NCI-H510A (cell line): Measurements from ENCODE around the gene MUC3A.

ENCODE experiments used
- DNase-seq: peaks from one replicate; lab custom pipeline; 2025; lab: John Stamatoyannopoulos, UW

Gene MUC3A

DNA sequence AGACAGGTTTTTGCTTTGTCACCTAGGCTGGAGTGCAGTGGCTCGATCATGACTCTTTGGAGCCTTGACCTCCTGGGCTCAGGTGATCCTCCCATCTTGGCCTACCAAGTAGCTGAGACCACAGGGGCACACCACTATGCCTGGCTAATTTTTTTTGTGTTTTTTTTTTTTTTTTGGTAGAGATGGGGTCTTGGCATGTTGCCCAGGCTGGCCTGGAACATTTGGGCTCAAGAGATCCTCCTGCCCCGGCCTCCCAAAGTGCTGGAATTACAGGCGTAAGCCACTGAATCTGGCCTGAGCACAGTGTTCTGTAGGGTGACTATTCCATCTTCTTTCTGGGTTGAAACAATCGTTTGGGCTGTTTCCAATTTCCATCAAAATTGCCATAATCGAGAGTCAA, 1.5 kb upstream of the MUC3A start:
- no peak for DNase-seq

DNA sequence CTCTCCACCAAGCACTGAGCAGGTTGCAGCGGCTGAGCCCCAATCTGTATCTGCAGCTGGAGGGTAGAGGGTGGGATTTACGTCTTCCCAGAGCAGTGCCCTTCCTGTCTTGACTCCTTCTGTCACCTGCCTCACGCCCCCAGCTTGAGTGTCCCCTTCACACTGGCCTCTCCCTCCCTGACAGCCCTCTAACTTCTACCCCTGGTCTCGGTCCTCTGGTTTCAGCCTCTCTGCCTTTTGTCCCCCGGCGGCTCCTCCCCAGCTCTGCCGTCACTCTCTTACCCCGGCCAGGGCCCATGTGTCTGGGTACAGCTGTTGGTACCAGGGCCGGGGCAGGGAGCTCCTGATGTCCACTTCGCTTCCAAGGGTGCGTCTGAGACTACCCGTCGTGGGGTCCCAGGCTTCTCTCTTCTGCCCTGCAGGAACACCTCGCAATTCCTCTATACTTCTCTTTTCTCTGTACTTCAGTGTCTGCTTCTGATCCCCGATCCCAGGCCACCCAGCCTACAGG, 654 bp downstream of the MUC3A start:
- DNase-seq = no peak

DNA sequence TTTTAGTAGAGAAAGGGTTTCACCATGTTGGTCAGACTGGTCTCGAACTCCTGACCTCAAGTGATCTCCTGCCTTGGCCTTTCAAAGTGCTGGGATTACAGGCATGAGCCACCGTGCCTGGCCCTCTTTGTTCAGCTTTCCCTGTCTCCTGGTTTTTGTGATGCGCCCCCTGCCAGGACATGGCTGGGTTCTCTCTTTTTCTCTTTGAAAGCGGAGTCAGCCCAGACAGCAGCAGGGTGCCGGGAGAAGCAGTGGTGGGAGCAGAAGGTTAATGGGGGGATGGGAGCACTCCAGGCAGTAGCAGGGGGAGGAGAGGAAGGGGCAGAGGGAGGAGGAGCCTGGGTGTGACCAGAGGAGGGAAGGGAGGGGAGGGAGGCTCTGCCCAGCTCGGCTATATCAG, 1.8 kb downstream of the MUC3A start:
- DNase-seq = no peak

DNA sequence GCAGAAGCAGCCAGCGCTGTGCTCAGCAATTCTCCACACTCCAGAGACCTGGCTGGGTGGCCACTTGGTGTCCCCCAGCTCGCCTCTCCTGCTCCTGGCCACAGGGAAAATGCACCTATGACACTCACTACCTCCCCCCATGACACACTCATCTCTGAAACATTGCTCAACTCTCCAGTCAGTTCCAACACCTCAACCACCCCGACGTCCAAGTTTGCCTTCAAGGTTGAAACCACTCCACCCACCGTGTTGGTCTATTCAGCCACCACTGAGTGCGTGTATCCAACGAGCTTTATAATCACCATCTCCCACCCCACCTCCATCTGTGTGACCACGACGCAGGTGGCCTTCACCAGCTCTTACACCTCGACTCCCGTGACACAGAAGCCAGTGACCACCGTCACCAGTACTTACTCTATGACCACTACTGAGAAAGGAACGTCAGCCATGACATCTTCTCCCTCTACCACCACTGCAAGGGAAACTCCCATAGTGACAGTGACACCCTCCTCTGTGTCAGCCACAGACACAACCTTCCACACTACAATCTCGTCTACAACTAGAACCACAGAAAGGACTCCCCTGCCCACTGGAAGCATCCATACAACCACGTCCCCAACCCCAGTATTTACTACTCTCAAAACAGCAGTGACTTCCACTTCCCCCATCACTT, 2.7 kb downstream of the MUC3A start:
- DNase-seq = no peak

DNA sequence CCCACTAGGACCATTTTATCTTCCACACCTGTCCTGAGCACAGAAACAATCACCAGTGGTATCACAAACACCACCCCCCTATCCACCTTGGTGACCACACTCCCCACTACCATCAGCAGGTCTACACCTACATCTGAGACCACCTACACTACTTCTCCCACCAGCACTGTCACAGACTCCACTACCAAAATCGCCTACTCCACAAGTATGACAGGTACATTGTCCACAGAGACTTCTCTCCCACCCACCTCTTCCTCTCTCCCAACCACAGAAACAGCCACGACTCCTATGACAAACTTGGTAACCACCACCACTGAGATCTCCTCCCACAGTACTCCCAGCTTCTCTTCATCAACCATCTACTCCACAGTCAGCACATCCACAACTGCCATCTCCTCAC, 3.3 kb downstream of the MUC3A start:
- no peak for DNase-seq

DNA sequence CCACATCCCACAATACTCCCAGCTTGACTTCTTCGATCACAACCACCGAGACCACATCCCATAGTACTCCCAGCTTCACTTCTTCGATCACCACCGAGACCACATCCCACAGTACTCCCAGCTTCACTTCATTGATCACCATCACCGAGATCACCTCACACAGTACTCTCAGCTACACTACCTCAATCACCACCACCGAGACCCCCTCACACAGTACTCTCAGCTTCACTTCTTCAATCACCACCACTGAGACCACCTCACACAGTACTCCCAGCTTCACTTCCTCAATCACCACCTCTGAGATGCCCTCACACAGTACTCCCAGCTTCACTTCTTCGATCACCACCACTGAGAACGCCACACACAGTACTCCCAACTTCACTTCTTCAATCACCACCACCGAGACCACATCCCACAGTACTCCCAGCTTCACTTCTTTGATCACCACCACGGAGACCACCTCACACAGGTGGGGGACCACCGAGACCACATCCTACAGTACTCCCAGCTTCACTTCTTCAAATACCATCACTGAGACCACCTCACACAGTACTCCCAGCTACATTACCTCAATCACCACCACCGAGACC, 8.6 kb downstream of the MUC3A start:
- no peak for DNase-seq

DNA sequence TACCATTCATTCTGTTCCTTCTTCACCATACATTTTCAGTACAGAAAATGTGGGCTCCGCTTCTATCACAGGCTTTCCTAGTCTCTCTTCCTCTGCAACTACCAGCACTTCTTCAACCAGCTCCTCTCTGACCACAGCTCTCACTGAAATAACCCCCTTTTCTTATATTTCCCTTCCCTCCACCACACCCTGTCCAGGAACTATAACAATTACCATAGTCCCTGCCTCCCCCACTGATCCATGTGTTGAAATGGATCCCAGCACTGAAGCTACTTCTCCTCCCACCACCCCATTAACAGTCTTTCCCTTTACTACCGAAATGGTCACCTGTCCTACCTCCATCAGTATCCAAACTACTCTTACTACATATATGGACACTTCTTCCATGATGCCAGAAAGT, 10.6 kb downstream of the MUC3A start:
- no peak for DNase-seq

DNA sequence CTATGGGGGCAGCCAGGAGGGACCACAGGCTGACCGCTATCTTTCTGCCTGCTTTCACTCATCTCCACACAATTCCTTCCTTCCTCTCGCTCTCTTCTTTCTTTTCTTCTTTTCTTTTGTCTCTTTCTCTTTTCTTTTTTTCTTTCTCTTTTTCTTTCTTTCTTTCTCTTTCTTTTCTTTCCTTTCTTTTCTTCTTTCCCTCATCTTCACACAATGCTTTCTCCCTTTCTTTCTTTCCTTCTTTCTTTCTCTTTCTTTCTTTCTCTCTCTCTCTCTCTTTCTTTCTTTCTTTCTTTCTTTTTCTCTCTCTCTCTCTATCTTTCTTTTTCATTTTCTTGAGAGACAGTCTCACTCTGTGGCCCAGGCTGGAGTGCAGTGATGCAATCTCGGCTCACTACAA, 13.2 kb downstream of the MUC3A start:
- no peak for DNase-seq

DNA sequence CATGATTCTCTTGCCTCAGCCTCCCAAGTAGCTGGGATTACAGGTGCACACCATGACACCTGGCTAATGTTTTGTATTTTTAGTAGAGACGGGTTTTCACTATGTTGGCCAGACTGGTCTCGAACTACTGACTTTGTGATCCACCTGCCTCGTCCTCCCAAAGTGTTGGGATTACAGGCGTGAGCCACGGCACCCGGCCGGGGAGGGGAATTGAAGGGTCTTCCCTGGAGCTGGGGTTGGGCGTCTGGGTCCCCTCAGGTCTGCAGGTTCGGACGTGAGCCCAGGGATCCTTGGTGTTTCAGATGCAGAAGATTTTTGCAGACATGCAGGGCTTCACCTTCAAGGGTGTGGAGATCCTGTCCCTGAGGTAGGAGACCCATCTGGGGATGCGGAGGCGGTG, 14.1 kb downstream of the MUC3A start:
- no peak for DNase-seq

DNA sequence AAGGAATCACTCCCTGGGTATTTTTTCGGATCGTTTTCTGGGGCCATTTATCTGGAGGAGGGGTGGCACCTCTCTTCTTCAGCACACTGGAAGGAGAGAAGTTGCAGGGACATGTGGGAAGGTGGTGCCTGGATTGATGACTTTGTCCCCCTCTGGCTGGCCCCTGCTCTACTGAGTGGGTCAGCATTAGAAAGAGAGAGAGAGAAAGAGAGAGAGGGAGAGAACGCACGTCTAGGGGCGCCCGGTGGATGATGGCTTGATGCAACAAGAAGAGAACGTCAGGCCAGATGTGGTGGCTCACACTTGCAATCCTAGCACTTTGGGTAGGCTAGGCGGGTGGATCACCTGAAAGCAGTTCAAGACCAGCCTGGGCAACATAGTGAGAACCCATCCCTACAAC, 14.5 kb downstream of the MUC3A start:
- no peak for DNase-seq

DNA sequence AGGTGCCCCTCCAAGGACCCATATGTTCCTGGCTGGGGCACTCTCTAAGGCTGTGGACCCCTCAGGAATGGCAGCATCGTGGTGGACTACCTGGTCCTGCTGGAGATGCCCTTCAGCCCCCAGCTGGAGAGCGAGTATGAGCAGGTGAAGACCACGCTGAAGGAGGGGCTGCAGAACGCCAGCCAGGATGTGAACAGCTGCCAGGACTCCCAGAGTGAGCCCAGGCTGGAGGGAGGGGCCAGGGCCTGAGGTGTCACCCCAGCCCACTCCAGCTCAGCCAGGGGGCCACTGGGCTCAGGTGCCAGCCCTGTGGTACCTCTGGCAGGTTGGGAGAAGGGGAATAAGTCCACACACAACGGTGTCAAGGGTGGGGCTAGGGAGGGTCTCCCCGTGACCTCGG, 15.3 kb downstream of the MUC3A start:
- no peak for DNase-seq

DNA sequence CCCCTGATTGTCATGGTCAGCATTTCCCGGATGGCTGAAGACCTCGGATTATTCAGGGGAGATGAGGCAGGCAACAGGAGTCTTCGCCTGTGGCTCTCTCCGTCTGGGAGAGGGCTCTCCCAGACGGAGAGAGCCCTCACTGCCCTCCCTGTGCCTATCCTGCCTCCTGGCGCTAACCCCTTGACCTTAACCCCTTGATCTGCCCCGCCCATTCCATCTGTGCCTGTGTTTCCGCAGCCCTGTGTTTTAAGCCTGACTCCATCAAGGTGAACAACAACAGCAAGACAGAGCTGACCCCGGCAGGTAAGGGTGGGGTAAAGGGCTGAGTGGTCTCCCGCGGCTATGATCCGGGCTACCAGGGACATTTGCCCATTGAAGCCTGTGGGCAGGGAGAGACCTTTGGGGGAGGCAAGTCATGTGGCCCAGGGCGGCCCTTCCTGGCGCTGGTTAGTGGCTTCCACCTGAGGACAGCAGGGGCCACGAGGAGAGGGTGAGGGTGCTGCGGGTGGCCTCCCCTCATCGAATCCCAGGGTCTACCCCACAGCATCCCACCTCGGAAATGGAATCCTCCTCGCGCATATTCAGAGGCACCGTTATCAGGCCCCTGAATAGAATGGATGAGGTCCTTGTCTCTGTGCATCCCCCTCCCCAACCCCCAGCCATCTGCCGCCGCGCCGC, 15.8 kb downstream of the MUC3A start:
- no peak for DNase-seq

DNA sequence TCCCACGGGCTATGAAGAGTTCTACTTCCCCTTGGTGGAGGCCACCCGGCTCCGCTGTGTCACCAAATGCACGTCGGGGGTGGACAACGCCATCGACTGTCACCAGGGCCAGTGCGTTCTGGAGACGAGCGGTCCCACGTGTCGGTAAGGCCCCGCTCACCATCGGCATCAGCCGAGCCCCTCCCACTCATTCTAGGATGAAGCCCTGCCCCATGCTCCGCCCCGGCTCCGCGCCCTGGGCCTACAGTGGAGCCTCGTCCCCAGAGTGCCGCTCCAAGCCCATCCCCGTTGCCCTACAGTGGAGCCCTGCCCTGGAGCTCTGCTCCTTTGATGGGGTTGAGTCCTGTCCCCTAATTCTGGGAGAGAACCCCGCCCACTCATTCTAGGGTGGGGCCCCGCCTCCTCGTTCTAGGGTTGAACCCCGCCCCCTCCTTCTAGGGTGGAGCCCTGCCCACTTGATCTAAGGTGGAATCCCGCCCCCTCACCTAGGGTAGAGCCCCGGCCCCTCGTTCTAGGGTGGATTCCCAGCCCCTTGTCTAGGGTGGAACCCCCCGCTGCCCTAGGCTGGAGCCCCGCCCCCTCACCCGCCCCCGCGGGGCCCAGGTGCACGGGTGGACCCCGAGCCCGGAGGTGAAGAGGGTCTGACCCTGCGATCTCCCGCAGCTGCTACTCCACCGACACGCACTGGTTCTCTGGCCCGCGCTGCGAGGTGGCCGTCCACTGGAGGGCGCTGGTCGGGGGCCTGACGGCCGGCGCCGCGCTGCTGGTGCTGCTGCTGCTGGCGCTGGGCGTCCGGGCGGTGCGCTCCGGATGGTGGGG, 16.6 kb downstream of the MUC3A start:
- no peak for DNase-seq

DNA sequence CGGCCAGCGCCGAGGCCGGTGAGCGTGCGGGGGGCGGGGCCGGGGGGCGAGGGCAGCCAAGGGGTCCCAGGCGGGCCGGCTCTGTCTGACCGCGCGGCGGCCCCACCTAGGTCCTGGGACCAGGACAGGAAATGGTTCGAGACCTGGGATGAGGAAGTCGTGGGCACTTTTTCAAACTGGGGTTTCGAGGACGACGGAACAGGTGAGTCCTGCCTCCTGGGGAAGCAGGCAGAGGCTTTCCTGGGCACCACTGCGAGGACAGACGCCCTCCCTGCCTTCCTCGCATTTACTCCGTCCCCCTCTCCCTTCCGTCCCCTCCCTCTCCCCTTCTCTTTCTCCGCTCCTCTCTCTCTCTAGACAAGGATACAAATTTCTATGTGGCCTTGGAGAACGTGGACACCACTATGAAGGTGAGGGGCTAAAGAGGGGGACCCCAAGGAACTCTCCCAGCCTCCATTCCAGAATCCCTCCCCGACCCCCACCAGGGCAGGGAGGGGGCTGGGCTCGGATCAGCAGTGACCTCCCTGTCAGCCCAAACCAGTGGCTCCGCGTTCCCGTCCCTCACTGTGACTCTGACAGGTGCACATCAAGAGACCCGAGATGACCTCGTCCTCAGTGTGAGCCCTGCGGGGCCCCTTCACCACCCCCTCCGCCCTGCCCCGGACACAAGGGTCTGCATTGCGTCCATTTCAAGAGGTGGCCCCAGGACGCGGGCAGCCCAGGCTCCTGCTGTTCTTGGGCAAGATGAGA, 17.4 kb downstream of the MUC3A start:
- DNase-seq = no peak

DNA sequence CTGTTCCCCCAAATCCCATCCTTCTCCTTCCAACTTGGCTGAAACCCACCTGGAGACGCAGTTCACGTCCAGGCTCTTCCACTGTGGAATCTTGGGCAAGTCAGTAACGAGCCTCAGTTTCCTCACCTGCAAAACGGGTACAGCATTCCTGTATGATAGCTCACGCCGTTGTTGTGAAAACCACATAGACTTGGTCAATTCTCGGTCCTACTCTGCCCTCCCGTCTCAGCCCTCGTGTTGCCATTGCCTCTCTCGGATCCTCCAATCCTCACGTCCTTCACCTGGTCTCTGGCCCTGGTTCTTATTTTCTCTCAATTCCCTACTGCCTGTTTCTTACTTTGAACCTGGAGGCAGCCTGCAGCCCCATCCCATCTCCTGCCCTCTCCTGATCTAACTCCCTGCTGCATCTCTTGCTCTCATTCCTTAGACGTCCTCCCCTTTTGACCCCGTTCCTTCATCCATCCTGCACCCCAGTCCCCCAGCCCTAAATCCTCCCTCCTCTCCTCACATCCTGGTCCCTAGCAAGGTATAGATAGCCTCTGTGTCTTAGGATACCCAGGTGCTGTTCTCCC, 18.0 kb downstream of the MUC3A start:
- DNase-seq = no peak

DNA sequence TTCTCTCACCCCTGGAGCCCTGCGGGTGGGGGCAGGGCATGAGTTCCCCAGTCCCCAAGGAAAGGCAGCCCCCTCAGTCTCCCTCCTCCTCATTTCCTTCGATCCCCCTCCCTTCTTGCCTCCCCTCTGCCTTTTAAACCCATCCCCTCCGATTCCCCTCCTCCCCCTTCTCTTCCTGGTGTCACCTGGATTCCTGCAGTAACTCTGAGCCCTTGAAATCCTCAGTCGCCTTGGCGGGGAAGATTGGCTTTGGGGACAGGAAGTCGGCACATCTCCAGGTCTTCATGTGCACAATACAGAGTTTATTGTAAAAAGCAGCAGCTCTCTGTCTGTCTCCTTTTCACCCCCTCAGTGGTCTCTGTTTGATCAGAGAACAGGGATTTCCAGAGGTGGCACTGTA, 18.7 kb downstream of the MUC3A start:
- no peak for DNase-seq

DNA sequence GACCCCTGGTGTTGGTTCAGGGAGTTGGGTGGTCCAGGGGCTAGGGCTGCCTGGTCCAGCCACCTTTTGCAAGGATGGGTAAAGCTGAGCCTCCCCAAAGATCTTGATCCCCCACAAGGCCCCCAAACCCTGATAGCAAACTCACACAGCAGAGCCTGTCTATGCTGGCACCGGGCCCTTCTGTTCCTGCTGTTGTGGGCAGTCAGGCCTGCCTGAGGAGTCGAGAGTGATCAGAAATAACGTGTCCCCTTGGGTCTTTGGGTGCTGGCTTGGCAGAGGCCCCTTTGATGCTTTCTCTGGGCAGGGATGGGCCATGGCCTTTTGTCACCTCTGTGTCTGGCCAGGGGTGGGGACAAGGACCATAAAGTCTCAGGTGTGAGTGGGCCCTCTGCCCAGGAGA, 19.3 kb downstream of the MUC3A start:
- DNase-seq = no peak

DNA sequence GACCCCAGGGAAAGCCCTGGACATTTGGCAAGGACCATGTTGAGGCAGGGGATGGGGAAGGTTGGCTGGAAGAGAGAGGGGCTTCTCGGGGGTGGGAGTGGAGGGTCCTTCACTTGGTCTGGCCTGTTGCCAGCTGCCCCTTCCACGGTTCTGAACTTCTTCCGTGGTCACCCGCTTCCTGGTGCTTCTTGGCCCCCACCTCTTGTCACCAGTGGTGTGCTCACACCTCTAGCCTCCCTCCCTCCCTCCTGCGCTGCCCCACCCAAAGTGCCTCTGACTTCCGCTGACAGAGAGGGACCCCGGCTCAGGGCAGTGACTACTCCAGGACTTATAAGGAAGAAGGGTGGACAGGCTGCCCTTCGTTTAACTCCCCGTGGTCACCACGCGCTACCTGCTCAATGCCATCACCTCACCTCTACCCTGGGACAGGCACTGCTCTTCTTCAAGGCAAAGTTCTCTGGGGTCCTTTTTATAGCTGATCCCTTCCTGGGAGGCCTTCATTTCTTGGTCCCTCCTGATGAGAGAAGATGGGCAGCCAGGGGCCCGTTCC, 19.8 kb downstream of the MUC3A start, which contains the start of gene MUC12:
MUC12 (plus strand) TSS at position 500 of the 550 bp plus-strand sequence. CDS start 58 bp downstream, outside the sequence.
- DNase-seq = no peak

DNA sequence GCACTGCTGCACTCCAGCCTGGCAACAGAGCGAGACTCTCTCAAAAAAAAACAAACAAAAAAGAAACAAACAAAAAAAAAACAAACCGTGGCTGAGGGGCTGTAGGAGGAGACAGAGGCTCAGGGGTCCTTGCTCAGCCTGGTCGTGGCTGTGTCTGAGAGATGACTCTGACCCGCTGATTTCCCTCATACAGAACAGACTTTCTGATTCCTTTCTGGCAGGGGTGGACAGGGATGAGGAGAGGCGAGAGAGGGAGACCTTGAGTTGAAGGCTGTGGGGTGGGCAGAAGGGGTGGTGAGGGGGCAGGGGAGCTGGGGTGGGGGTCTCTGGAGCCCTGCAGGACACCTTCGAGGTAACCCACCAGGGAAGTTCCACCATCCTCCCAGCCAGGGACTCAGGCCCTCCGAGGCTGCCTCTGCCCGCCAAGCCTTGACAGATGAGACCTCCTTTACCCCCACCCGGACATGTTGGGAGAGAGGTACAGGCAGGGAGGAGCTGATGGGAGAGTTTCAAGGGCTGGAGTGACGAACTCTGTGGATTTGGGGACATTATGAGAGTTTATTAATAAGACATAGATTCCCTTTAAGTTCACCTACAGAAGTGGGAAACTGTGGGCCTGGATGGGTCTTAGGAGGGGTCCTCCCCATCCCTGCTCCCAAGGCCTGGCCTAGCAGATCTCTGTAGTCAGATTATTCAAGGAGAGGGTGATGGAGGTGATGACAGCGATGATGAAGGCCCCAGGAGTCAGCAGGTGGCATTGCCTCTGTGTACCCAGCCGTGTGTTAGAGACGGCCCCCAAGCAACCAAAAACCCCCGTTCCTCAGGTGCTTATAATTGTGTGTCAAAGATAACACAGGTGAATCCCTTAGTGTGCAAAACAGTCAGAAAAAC, 22.0 kb downstream of the MUC3A start:
- no peak for DNase-seq

DNA sequence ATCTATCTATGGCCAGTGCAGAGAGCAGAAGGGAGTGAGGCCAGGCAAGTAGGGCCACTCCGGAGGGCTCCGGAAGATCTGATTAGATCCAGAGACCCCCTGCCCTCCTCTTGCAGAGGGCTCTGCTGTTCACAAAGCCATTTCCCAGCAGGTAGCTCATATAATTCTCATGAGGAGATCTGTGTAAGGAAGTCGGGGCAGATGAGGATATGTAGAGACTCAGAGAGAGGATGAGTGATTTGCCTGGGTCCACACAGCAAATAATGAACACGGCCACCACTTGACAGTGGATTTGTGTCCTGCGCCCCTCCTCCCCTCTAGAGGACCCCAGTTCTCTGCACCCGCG, 22.6 kb downstream of the MUC3A start:
- no peak for DNase-seq
